Measurements from ENCODE around the gene CAPN11.
"Not testable (repeated sequence)": the region's sequence is repeated elsewhere in the genome, so short reads cannot be mapped to it uniquely, and the experiment has no call there.

The CAPN11 gene

GRCh38 chr6:44182911-44183390, 24.3 kb downstream of the CAPN11 start:
- Histone ChIP-seq H3K9me3 (ENCODE audit: control insufficient read depth, insufficient read depth, low read depth, low read length) (no peaks in the 10 kb centered on the region), H3K4me1 (ENCODE audit: control insufficient read depth, insufficient read depth, low read length) (no peaks in the 10 kb centered on the region), H3K36me3 (ENCODE audit: control insufficient read depth in 2 of 2, insufficient read depth in 1 of 2, low read length in 2 of 2) (no peaks in the 10 kb centered on the region), H3K4me3 (ENCODE audit: low read depth, low read length) (no peak overlapping the region), H3K27ac (ENCODE audit: extremely low read depth, low read depth, low read length) (no peak overlapping the region)
- CTCF ChIA-PET, result interaction anchor here (0.6 to 2.4 kb wide), 3 partner anchors 10 to 55 kb away, joined by 3 to 14 read pairs (median 3); no protein-coding TSS in a partner anchor
- no peak for TF ChIP-seq KLF8 (tag by site-specific recombination; IDR thresholded peaks at IDR 0.05)
- TF ChIP-seq GLI4 (tag by site-specific recombination; IDR thresholded peaks at IDR 0.05), result no peak
- no peak for TF ChIP-seq ZNF677 (tag by site-specific recombination; IDR thresholded peaks at IDR 0.05)
- TF ChIP-seq ZNF184 (tag by site-specific recombination; IDR thresholded peaks at IDR 0.05), result no peak
- no peak for TF ChIP-seq AEBP2 (tag by site-specific recombination; IDR thresholded peaks at IDR 0.05; ENCODE audit: borderline replicate concordance)
- no peak for TF ChIP-seq BCL11A (tag by site-specific recombination; IDR thresholded peaks at IDR 0.05; ENCODE audit: low read depth)
- POLR2A ChIA-PET, result no interaction called here

- H3K27ac ChIP-seq (ENCODE audit: extremely low read depth, low read depth, low read length), result no peak overlapping the region
- ChIA-PET CTCF (interaction anchor here (2.4 kb wide), 1 partner anchor 11 kb away, joined by 14 read pairs; no protein-coding TSS in a partner anchor), POLR2A (no interaction called here)
- H3K9me3 ChIP-seq (ENCODE audit: control insufficient read depth, insufficient read depth, low read depth, low read length), result no peaks in the 10 kb centered on the region
- no peak overlapping the region for H3K4me3 ChIP-seq (ENCODE audit: low read depth, low read length)
- no peaks in the 10 kb centered on the region for H3K4me1 ChIP-seq (ENCODE audit: control insufficient read depth, insufficient read depth, low read length)
- no peaks in the 10 kb centered on the region for H3K36me3 ChIP-seq (ENCODE audit: control insufficient read depth in 2 of 2, insufficient read depth in 1 of 2, low read length in 2 of 2)
- TF ChIP-seq KLF10 (tag by site-specific recombination; IDR thresholded peaks at IDR 0.05), result no peak
- no peak for TF ChIP-seq ZNF558 (tag by site-specific recombination; IDR thresholded peaks at IDR 0.05)
- no peak for TF ChIP-seq ZNF391 (tag by site-specific recombination; IDR thresholded peaks at IDR 0.05; ENCODE audit: borderline replicate concordance, low read depth)
- no peak for TF ChIP-seq ZNF677 (tag by site-specific recombination; IDR thresholded peaks at IDR 0.05)
- no peak for TF ChIP-seq ZNF266 (tag by site-specific recombination; IDR thresholded peaks at IDR 0.05; ENCODE audit: low read depth)
- no peak for TF ChIP-seq ZBTB8A (tag by site-specific recombination; IDR thresholded peaks at IDR 0.05)
- TF ChIP-seq PRDM1 (tag by site-specific recombination; IDR thresholded peaks at IDR 0.05), result no peak
- TF ChIP-seq ZNF561 (tag by site-specific recombination; IDR thresholded peaks at IDR 0.05; ENCODE audit: borderline replicate concordance), result no peak
- no peak for TF ChIP-seq ZSCAN30 (tag by site-specific recombination; IDR thresholded peaks at IDR 0.05)
Observed at GRCh38 chr6:44183783-44184182, 25.2 kb downstream of the CAPN11 start.

GRCh38 chr6:44185356-44185755, 26.7 kb downstream of the CAPN11 start:
- H3K4me3 ChIP-seq (ENCODE audit: low read depth, low read length); H3K36me3 ChIP-seq (ENCODE audit: control insufficient read depth in 2 of 2, insufficient read depth in 1 of 2, low read length in 2 of 2); H3K4me1 ChIP-seq (ENCODE audit: control insufficient read depth, insufficient read depth, low read length); H3K9me3 ChIP-seq (ENCODE audit: control insufficient read depth, insufficient read depth, low read depth, low read length); H3K27ac ChIP-seq (ENCODE audit: extremely low read depth, low read depth, low read length): not testable (repeated sequence)
- POLR2A ChIA-PET, result interaction anchor here (0.6 kb wide), 1 partner anchor 13 kb away, joined by 7 read pairs; no protein-coding TSS in a partner anchor
- CTCF ChIA-PET, result interaction anchor here (0.6 to 2.9 kb wide), 8 partner anchors 10 to 234 kb away, joined by 3 to 32 read pairs (median 5); partner anchors contain the start of gene AARS2

- H3K4me3 ChIP-seq (ENCODE audit: low read depth, low read length), result no peak overlapping the region
- H3K27ac ChIP-seq (ENCODE audit: extremely low read depth, low read depth, low read length), result no peak overlapping the region
- POLR2A ChIA-PET, result interaction anchor here (1.6 kb wide), 1 partner anchor 61 kb away, joined by 5 read pairs; the partner anchor contains the start of gene HSP90AB1
- H3K36me3 ChIP-seq (ENCODE audit: control insufficient read depth in 2 of 2, insufficient read depth in 1 of 2, low read length in 2 of 2), result no peaks in the 10 kb centered on the region
- no peaks in the 10 kb centered on the region for H3K4me1 ChIP-seq (ENCODE audit: control insufficient read depth, insufficient read depth, low read length)
- no peaks in the 10 kb centered on the region for H3K9me3 ChIP-seq (ENCODE audit: control insufficient read depth, insufficient read depth, low read depth, low read length)
- TF ChIP-seq ZFHX2 (tag by site-specific recombination; conservative IDR thresholded peaks at IDR 0.05) (peak; percentile 61), ZNF785 (tag by site-specific recombination; IDR thresholded peaks at IDR 0.05) (no peak), EGR2 (tag by site-specific recombination; IDR thresholded peaks at IDR 0.05; ENCODE audit: low read depth) (peak; percentile 77)
- CTCF ChIA-PET, result interaction anchor here (0.6 to 2.9 kb wide), 9 partner anchors 10 to 268 kb away, joined by 3 to 32 read pairs (median 4); partner anchors contain the start of gene AARS2
Observed at GRCh38 chr6:44185953-44186634, 27.5 kb downstream of the CAPN11 start.

All from HEK293 (cell line).